GF-D8 (cell line): ENCODE measurements around the gene HDDC3.
A peak's percentile ranks its signal among the peaks of the same experiment; 100 is the strongest.

Experiments used
- DNase-seq: peaks from one replicate; lab custom pipeline; 2025; lab: John Stamatoyannopoulos, UW

HDDC3 gene, protein sequence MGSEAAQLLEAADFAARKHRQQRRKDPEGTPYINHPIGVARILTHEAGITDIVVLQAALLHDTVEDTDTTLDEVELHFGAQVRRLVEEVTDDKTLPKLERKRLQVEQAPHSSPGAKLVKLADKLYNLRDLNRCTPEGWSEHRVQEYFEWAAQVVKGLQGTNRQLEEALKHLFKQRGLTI

GRCh38 chr15:90931828-90932659 is at the start of gene HDDC3:
Gene HDDC3, minus strand, starts transcription at chr15:90932549. Its CDS starts 9 bp downstream, at chr15:90932540.
- peak; percentile 88 for DNase-seq

DNA sequence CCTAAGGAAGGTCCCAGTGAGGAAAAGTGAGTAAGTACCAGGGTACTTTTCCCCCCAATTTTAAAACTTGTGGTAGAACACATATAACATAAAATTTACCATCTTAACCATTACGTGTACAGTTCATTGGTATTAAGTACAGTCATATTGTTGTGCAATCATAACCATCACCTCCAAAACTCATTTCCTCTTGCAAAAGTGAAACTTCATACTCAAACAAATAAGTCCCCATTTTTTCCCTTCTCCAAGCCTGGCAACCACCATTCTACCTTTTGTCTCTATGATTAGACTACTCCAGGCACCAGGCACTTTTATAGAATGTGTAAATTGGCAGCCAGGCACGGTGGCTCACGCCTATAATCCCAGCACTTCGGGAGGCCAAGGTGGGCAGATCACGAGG is 49.8 kb upstream of the HDDC3 start:
- no peak for DNase-seq

- DNase-seq, result no peak
Measured at GRCh38 chr15:90981681-90982080, 49.3 kb upstream of the HDDC3 start.

- no peak for DNase-seq
Measured at GRCh38 chr15:90979582-90979981, 47.2 kb upstream of the HDDC3 start.

GRCh38 chr15:90974216-90974615 is 41.9 kb upstream of the HDDC3 start:
- no peak for DNase-seq

GRCh38 chr15:90972133-90972532 is 39.8 kb upstream of the HDDC3 start:
- DNase-seq, result no peak

- DNase-seq, result no peak
Measured at GRCh38 chr15:90970274-90970673, 37.9 kb upstream of the HDDC3 start.

GRCh38 chr15:90968434-90968833 is 36.1 kb upstream of the HDDC3 start:
- no peak for DNase-seq

- no peak for DNase-seq
Measured at GRCh38 chr15:90967206-90967605, 34.9 kb upstream of the HDDC3 start.

DNA sequence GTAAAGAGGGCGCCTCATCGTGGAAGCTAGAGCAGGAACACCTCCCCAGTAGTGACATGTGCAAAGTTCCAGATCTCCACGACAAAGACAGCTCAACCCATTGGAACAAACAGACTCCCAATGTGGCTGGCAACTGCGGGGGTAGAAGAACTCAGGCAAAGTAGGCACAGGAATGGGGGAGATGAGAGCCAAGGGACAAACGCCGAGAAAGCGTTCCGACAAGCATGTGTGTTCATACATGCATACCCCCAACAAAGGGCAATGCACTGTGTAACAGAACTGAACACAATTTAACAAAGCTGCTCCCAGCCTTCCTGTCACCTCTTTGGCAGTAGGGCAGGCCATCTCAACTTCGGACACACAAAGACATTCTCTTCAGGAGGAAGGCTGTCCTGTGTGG is 33.9 kb upstream of the HDDC3 start:
- DNase-seq, result no peak

GRCh38 chr15:90962021-90962420 is 29.7 kb upstream of the HDDC3 start:
- no peak for DNase-seq

DNA sequence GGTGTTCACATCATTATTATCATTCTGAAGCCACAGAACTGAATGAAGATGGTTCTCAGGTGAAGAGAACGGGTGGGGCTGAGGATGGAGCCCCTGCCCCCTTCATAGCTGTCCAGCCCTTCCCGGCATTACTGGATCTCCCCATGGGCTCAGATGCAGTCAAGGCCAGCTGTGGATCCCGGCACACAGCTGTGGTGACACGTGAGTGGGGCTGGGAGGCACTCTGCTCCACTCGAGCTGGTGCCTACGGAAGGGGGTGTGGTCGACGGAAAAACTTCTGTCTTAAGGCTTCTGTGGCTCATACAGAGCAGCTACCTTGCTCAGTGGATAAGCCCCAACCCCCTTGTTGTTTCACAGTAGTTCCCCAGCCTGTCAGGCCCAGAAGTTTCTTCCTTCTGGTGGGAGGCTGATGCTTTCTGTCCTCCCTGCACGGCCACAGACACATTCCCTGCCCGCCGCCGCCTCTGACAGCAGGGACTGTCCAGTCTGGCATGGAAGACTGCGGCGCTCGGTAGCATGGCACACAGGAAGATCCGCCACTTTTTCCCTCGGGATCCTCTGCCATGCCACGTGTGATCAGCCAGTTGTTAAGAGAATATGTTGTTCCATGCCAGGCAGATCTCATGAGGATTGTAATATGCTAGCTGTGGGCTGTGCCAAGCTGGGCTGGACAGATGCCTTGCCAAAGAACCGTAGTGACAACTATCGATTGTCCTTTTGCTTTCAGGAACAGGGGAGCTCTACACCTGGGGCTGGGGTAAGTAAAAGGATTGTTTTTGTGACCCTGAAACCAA is 28.1 kb upstream of the HDDC3 start:
- no peak for DNase-seq

- DNase-seq, result no peak
Measured at GRCh38 chr15:90959894-90960293, 27.5 kb upstream of the HDDC3 start.

- no peak for DNase-seq
Measured at GRCh38 chr15:90959028-90959595, 26.8 kb upstream of the HDDC3 start.

- DNase-seq, result no peak
Measured at GRCh38 chr15:90957791-90958190, 25.4 kb upstream of the HDDC3 start.

- no peak for DNase-seq
Measured at GRCh38 chr15:90957031-90957790, 24.9 kb upstream of the HDDC3 start.

- DNase-seq, result no peak
Measured at GRCh38 chr15:90956274-90957030, 24.1 kb upstream of the HDDC3 start.

- DNase-seq, result no peak
Measured at GRCh38 chr15:90955624-90956273, 23.4 kb upstream of the HDDC3 start.

DNA sequence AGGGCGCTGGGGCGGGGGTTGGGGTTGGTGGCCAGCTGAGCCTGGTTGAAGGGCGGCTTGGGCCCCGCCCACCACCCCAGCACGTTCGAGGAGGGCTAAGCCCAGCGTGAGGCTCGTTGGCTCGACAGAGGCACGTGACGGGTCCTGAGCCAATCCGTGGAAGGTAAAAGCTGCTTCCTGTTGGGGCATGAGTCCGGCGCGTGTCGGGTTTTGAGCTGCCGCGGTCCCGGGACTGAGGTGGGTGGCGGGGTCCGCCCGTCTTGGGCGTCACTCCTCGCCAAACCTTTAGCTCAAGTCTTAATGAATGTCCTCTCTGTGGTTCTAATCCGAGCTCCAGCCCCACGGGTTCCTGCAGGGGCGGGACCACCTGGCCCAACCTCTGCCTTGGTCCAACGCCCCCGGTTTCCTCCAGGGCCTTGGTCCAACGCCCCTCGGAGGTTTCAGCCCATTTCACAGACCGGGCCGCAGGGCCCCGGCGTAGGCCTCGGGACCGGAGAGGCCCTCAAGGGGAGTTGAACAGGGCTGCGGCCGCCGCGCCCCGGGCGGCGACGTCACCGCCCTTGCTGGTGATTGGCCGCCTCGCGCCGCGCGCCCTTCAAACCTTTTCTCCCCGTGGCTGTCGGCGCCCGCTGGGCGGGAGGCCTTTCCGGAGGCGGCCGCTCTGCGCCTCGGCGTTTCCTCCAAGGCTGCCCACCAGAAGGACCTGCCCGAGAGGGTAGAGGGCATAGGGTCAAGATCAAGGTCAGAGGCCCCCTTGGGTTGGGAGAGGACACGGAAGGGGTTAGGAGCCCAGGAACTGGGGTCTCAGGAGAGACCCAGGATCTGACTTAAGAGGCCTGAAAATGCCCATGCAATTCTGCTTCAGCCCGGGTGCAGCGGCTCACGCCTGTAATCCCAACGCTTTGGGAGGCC is 22.6 kb upstream of the HDDC3 start, which contains the start of gene RCCD1:
Gene RCCD1, plus strand, starts transcription at position 173 of the 912 bp plus-strand sequence. CDS start 1,851 bp downstream, outside the sequence.
- peak; percentile 89 for DNase-seq
